GM19099 (cell line): ENCODE measurements around the gene HPCA.

ENCODE experiments used
- POLR2A ChIP-seq: IDR thresholded peaks from 3 replicates; pipeline ENCODE4 v1.6.1; 2011; ENCODE audit warnings: low read depth; ENCODE audit not compliant: insufficient read length; ENCODE audit errors: extremely low read depth

HPCA gene

GRCh38 chr1:32925403-32926162 is 39.3 kb downstream of the HPCA start:
- TF ChIP-seq POLR2A = no peak

- TF ChIP-seq POLR2A = no peak
Observed at GRCh38 chr1:32926562-32926961, 40.3 kb downstream of the HPCA start.

- no peak for TF ChIP-seq POLR2A
Observed at GRCh38 chr1:32927441-32927840, 41.1 kb downstream of the HPCA start.

GRCh38 chr1:32928285-32928684 is 42.0 kb downstream of the HPCA start:
- TF ChIP-seq POLR2A = no peak

- TF ChIP-seq POLR2A = no peak
Observed at GRCh38 chr1:32928715-32929114, 42.4 kb downstream of the HPCA start.

GRCh38 chr1:32929366-32929765 is 43.1 kb downstream of the HPCA start:
- TF ChIP-seq POLR2A = no peak

- no peak for TF ChIP-seq POLR2A
Observed at GRCh38 chr1:32931760-32932159, 45.5 kb downstream of the HPCA start.

- TF ChIP-seq POLR2A = no peak
Observed at GRCh38 chr1:32933742-32934322, 47.5 kb downstream of the HPCA start.

GRCh38 chr1:32934535-32934934 is 48.2 kb downstream of the HPCA start:
- no peak for TF ChIP-seq POLR2A

GRCh38 chr1:32937061-32937460 is 50.8 kb downstream of the HPCA start:
- no peak for TF ChIP-seq POLR2A

- no peak for TF ChIP-seq POLR2A
Observed at GRCh38 chr1:32939655-32940371, 53.5 kb downstream of the HPCA start.

- no peak for TF ChIP-seq POLR2A
Observed at GRCh38 chr1:32944180-32944579, 57.9 kb downstream of the HPCA start.
